CD4-positive, alpha-beta T cell (primary cell): ENCODE measurements around the gene CNIH4. TPM values are rescaled to one million over a fixed set of nuclear protein-coding genes. Genes with fewer than 3 reads are reported as not detected.

Source experiments
- ATAC-seq: fragments of 200-7000 bp; cut with Tn5 transposase; one replicate; pipeline ENCODE4 v1.10.0; 2022; ENCODE audit warnings: mild to moderate bottlenecking; ENCODE audit not compliant: poor library complexity
- CTCF ChIA-PET: fragments of 350-600 bp; sonication (Branson Sonifier 250); formaldehyde crosslinking; loops from one replicate; lab custom pipeline; 2021; ENCODE audit warnings: antibody characterized with exemption, inconsistent platforms; lab: Charles Lee
- POLR2A ChIA-PET: fragments of 350-600 bp; sonication (Branson Sonifier 250); formaldehyde crosslinking; loops from one replicate; lab custom pipeline; 2021; ENCODE audit warnings: antibody characterized with exemption, inconsistent platforms; lab: Charles Lee
- DNase-seq, 14 experiments: peaks; one replicate each; pipeline ENCODE4 v3.0.0-alpha.2; 2013 to 2020; ENCODE audit warnings: mixed read lengths in 2 of 14
- H3K27ac ChIP-seq, 2 donors: one replicate each; pipeline versions ENCODE4 v1.5.1 to v1.7.0; 2013; ENCODE audit warnings: low read length in 2 of 2, low read depth in 1 of 2, mild to moderate bottlenecking in 1 of 2
- H3K27me3 ChIP-seq, 2 experiments: 1 replicate in 1 of 2; 2 replicates in 1 of 2; pipeline versions ENCODE4 v1.6.1 to v1.7.0; 2013; ENCODE audit warnings: low read length in 2 of 2, control low read depth in 1 of 2, mild to moderate bottlenecking in 1 of 2, moderate library complexity in 1 of 2; ENCODE audit not compliant: insufficient read depth in 2 of 2, control insufficient read depth in 1 of 2
- H3K36me3 ChIP-seq: one replicate; pipeline ENCODE4 v1.6.1; 2013; ENCODE audit warnings: low read length, control low read depth; ENCODE audit not compliant: insufficient read depth
- H3K4me1 ChIP-seq: one replicate; pipeline ENCODE4 v1.6.1; 2013; ENCODE audit warnings: low read length, control low read depth; ENCODE audit not compliant: insufficient read depth
- H3K4me3 ChIP-seq: one replicate; pipeline ENCODE4 v1.5.1; 2013; ENCODE audit warnings: mild to moderate bottlenecking, low read length, moderate library complexity
- H3K9me3 ChIP-seq, 2 experiments: 1 replicate in 1 of 2; 2 replicates in 1 of 2; pipeline versions ENCODE4 v1.6.1 to v1.7.0; 2013; ENCODE audit warnings: low read length in 2 of 2, mild to moderate bottlenecking in 2 of 2, control low read depth in 1 of 2, moderate library complexity in 1 of 2; ENCODE audit not compliant: control insufficient read depth in 1 of 2, insufficient read depth in 1 of 2
- H3K27ac Mint-ChIP-seq: one replicate; pipeline ENCODE4 v1.8.0; 2020; ENCODE audit warnings: mixed read lengths
- H3K27me3 Mint-ChIP-seq: one replicate; pipeline ENCODE4 v1.8.0; 2021; ENCODE audit warnings: mixed read lengths
- H3K36me3 Mint-ChIP-seq: one replicate; pipeline ENCODE4 v1.8.0; 2021; ENCODE audit warnings: low read depth, mixed read lengths
- H3K4me1 Mint-ChIP-seq: one replicate; pipeline ENCODE4 v1.8.0; 2021; ENCODE audit warnings: low read depth, mixed read lengths
- H3K4me3 Mint-ChIP-seq: one replicate; pipeline ENCODE4 v1.8.0; 2020; ENCODE audit warnings: mild to moderate bottlenecking, mixed read lengths
- H3K9me3 Mint-ChIP-seq: one replicate; pipeline ENCODE4 v1.8.0; 2020; ENCODE audit warnings: mixed read lengths
- CTCF ChIP-seq: fragments of 200-600 bp; IDR thresholded peaks from one replicate; pipeline ENCODE4 v1.8.0; 2022; ENCODE audit warnings: antibody characterized with exemption, mild to moderate bottlenecking
- intact Hi-C, 2 experiments: fragments of 100-400 bp; cut with DNase I in 1 of 2; cut with micrococcal nuclease in 1 of 2; formaldehyde crosslinking; loops; one replicate each; pipeline versions ENCODE4 v1.15.1 to v1.9.0; 2023 to 2025; cut with DNase I, micrococcal nuclease
- total RNA-seq, 174 experiments: library from RNA in 2 of 174; stranded (reverse) in 2 of 174; gene quantifications; one replicate each; pipeline ENCODE4 v1.2.3 and lab custom pipeline; 2021 to 2026

Gene CNIH4
- total RNA-seq, 2 experiments from 2014 or later, result 31.2 to 33.6 TPM

GRCh38 chr1:224380003-224380402 is 23.3 kb downstream of the CNIH4 start:
- no peaks in the 10 kb centered on the region for H3K9me3 Mint-ChIP-seq
- H3K27me3 Mint-ChIP-seq, result no peaks in the 10 kb centered on the region
- peak overlapping the region; percentile 83 for H3K4me3 Mint-ChIP-seq
- Histone ChIP-seq H3K9me3 (no peaks in the 10 kb centered on the region), H3K27me3 (no peaks in the 10 kb centered on the region), H3K36me3 (peaks cover 19% of the 10 kb centered on the region), H3K27ac (peak overlapping the region in 1 of 2 donors; percentile 12), H3K4me1 (peaks cover 53% of the 10 kb centered on the region), H3K4me3 (peak overlapping the region; percentile 13)
- H3K4me1 Mint-ChIP-seq, result peaks cover 80% of the 10 kb centered on the region
- ATAC-seq (peak; percentile 87), DNase-seq (peak in 8 of 14 experiments; percentile 17 to 83 (median 43))
- peaks cover 40% of the 10 kb centered on the region for H3K36me3 Mint-ChIP-seq
- TF ChIP-seq CTCF, result no peak
- ChIA-PET POLR2A (interaction anchor here (0.7 to 2.9 kb wide), 10 partner anchors 8 to 197 kb away, joined by 3 to 14 read pairs (median 5); partner anchors contain the start of genes CNIH4, DEGS1, NVL and WDR26), CTCF (interaction anchor here (1.6 kb wide), 1 partner anchor 21 kb away, joined by 3 read pairs; no protein-coding TSS in a partner anchor)
- H3K27ac Mint-ChIP-seq, result peak overlapping the region; percentile 75
- intact Hi-C loops, result no loop called here

- POLR2A ChIA-PET, result interaction anchor here (1.0 to 2.9 kb wide), 3 partner anchors 12 to 48 kb away, joined by 3 to 12 read pairs (median 4); no protein-coding TSS in a partner anchor
- Mint-ChIP-seq H3K27me3 (no peaks in the 10 kb centered on the region), H3K4me1 (peaks cover 78% of the 10 kb centered on the region), H3K4me3 (peak overlapping the region; percentile 40), H3K27ac (peak overlapping the region; percentile 75), H3K36me3 (peaks cover 39% of the 10 kb centered on the region), H3K9me3 (no peaks in the 10 kb centered on the region)
- Histone ChIP-seq H3K4me1 (peaks cover 41% of the 10 kb centered on the region), H3K9me3 (no peaks in the 10 kb centered on the region), H3K27me3 (no peaks in the 10 kb centered on the region), H3K4me3 (no peak overlapping the region), H3K36me3 (peaks cover under 1% of the 10 kb centered on the region), H3K27ac (peak overlapping the region in 1 of 2 donors; percentile 13)
- ATAC-seq (no peak), DNase-seq (peak in 1 of 14 experiments; percentile 16)
- TF ChIP-seq CTCF, result no peak
- intact Hi-C loops, result loop anchor here in 1 of 2 experiments (2.0 kb wide), 1 partner anchor 25 kb away; the partner anchor contains the start of gene CNIH4
- CTCF ChIA-PET, result no interaction called here
Observed at GRCh38 chr1:224381880-224382548, 25.3 kb downstream of the CNIH4 start.

- DNase-seq (no peak), ATAC-seq (no peak)
- TF ChIP-seq CTCF, result no peak
- Histone ChIP-seq H3K4me3 (no peak overlapping the region), H3K4me1 (peaks cover 32% of the 10 kb centered on the region), H3K27me3 (no peaks in the 10 kb centered on the region), H3K27ac (no peak overlapping the region), H3K9me3 (no peaks in the 10 kb centered on the region), H3K36me3 (peaks cover 5% of the 10 kb centered on the region)
- POLR2A ChIA-PET, result interaction anchor here (0.6 to 1.1 kb wide), 3 partner anchors 8 to 48 kb away, joined by 3 to 5 read pairs (median 3); no protein-coding TSS in a partner anchor
- peak overlapping the region; percentile 75 for H3K27ac Mint-ChIP-seq
- no peaks in the 10 kb centered on the region for H3K27me3 Mint-ChIP-seq
- intact Hi-C loops, result loop anchor here in 1 of 2 experiments (2.0 kb wide), 1 partner anchor 26 kb away; the partner anchor contains the start of gene CNIH4
- H3K4me1 Mint-ChIP-seq, result peaks cover 78% of the 10 kb centered on the region
- H3K9me3 Mint-ChIP-seq, result no peaks in the 10 kb centered on the region
- H3K4me3 Mint-ChIP-seq, result no peak overlapping the region
- CTCF ChIA-PET, result no interaction called here
- peaks cover 40% of the 10 kb centered on the region for H3K36me3 Mint-ChIP-seq
Observed at GRCh38 chr1:224383218-224383617, 26.5 kb downstream of the CNIH4 start.
